SHP77 treated with DMSO at 0.1 percent for 48 hours (cell line): Measurements from ENCODE around the gene STK32A.
"Not testable (repeated sequence)": the region's sequence is repeated elsewhere in the genome, so short reads cannot be mapped to it uniquely, and the experiment has no call there.

Experiments used
- DNase-seq: peaks from one replicate; lab custom pipeline; 2025; lab: John Stamatoyannopoulos, UW

The STK32A gene

DNA sequence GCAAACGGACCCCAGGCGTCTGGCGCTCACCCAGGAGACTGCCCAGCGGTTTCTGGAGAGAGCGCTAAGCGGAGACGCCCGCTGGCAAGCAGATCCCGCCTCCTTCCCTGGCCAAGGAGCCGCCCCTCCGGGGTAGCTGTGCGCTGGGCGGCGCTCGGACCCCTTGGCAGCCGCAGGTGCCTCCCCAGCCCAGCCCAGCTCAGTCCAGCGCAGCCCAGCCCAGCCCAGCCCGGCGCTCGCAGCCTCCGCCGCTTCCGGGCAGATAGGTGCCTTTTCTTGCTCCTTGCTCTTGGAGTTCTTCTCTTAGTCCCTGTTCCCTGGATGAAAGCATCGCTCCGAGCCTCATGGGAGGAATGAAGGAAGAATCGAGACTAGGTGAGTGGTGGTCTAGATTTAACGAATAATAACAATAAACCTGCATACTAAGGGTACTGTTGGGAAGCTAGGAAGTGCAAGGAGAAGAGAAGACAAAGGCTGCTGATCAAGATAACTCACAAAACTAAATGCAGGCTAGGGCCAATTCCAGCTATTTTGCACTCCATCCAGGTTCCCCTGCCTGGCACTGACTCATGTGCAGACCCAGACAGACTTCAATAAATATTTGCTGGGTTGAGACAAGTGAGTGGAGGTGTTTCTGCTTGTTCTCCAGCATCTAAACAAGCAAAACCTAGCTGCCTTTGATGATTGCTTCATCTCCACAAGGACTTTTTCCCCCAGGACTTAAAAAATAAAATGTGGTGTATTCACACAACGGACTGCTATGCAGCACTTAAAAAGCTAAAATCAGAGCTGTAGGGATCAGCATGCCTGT is at the start of gene STK32A:
Gene STK32A (plus strand): TSS at position 202 of the 811 bp plus-strand sequence. CDS start 4,609 bp downstream, outside the sequence.
- peak; percentile 59 for DNase-seq

DNA sequence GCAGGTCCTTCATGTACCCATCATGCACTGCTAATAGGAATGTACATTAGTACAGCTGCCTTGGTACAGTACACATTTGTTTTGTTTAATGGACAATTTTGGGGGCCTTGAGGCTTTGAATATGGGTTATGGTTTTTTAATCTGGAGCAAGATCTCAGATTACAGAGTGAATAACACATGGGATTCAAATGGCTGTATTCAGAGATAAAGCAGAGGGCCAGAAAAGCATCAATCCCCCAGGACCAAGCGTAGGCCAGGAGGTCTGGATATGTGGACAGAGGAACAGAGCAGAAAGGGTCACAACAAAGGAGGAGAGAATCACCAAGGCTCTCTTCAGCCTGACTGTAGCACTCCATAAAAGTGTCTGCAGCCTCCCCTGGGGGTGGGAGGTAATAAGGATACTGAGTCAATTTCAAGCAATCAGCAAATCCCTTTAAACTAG is 47.7 kb upstream of the STK32A start:
- peak; percentile 86 for DNase-seq

DNA sequence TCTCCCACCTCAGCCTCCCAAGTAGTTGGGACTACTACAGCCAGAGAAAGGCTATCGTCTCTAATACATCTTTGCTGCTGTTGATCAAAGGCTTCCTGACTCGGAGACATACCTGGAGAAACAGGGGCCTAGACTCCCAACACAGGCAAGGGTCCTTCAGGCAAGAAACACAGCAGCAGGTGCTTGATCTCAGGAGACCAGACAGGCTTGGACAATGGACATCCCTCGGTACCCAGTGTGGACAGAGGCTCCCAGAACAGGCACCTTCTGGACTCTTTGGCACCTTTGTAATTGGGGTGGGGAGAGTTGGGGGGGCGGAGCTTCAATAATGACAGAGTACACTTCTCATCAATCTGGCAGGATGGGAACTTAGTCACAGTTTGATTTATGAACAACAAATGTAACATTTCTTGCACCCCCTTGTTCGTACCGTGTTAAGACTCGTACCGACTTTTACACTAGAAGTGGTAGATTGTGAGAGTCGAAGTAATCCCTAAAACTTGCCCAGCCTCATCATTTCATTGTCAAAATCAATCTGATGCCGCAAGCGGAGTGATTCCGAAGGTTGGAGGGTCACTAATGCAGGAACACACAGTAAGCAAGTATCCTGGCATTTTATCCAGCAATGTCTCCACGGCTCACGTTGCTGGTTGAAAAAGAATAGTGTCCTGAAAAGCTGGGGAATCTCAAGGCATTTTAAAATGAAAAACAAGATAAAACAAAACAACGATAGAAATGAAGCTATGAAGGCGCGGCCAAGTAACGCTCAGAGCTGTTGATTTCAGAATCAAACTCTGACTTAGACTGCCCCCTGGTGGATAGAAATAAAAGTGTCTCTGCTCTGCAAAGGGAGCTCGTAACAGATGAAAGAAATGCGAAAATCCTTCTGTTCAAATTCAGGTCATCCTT is 46.4 kb upstream of the STK32A start:
- peak; percentile 62 for DNase-seq

DNA sequence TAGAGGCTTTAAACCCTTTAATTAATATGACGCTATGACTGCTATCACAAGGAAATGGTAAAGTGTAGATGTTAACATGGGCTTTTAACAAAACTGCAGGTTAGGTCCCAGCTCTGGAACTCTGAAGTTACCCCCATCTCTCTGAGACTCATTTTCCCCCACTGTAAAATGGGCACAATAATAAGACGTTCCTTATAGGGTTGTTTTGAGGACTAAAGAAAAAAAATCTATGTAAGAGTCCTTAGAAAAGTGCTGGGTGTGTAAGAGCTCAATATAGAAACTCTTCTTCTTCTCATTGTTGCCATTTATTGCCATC is 45.8 kb upstream of the STK32A start:
- DNase-seq: no peak

DNA sequence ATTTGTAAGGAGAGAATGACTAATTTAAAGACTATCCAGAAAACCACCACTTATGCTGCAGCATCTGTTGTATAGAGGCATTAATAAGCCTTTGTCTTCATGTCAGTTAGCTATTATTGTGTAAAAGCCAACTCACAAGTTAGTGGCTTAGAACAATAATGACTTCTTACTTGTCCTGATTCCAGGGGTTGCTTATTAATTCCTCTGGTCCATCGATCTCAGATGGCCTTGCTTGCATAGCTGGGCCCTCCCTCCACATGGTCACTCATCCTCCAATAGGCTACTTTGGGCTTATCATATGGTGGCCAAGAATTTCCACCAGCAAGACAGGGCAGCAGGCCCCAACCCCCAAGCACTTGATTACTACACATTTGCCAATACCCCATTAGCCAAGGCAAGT is 44.5 kb upstream of the STK32A start:
- no peak for DNase-seq

DNA sequence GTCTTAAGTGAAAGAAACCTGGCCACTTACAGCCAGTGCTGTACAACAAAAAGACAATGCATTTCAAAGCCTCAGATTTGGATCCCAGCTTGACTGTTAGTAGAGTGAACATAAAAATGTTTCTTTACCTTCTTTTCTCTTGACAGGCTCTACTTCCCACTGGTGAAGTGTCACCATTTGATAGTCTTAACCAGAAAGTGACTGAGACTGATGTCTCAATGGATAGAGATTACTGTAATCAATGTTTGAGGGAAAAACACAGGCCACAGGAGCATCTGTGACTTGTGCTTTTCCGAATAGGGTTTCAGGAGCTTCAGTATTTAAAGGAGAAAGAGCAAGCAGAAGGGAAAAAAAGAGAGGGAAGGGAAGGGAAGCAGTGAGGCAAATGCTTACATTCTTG is 41.7 kb upstream of the STK32A start:
- no peak for DNase-seq

DNA sequence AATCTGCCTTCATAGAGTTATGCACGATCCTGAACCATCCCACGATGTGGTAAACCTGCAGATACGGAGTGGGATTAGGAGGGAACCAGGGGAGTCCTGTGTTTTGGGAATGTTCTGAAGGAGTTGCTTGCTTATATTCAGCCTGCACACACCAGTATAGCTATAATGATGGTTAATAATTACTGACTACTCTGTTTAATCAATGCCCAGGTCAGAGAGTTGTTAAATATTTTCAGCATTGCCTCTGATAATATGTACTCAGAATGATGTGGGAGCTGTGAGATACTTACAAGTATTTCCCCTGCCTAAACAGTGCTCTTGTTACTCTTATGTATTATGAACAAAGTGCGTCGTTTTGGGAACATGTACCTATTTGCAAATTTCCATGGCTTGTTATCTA is 34.8 kb upstream of the STK32A start:
- DNase-seq: no peak

DNA sequence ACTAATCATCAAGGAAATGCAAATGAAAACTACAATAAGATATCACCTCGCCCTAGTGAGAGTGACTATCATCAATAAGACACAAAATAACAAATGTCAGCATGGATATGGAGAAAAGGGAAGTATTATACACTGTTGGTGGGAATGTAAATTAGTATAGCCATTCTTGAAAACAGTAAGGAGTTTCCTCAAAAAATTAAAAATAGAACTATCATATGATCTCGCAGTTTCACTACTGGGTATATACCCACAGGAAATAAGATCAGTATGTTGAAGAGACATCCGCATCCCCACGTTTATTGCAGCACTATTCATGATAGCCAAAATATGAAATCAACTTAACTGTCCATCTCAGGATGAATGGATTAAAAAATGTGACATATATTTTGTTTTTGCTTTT is 31.6 kb upstream of the STK32A start:
- DNase-seq: no peak

DNA sequence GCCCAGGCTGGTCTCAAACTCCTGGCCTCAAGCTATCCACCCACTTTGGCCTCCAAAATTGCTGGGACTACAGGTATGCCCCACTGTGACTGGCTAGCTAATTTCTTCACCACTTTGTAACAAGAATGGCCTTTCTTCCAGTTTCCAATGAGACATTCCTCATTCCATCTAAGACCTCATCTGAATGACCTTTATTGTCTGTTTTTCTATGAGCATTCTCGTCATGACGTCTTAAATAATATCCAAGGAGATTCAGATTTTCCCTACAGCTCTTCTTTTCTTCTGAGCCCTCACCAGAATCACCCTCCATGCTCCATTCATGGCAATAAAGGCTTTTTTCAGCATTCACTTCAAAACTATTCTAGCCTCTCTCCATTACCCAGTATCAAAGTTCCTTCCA is 30.2 kb upstream of the STK32A start:
- DNase-seq: no peak

DNA sequence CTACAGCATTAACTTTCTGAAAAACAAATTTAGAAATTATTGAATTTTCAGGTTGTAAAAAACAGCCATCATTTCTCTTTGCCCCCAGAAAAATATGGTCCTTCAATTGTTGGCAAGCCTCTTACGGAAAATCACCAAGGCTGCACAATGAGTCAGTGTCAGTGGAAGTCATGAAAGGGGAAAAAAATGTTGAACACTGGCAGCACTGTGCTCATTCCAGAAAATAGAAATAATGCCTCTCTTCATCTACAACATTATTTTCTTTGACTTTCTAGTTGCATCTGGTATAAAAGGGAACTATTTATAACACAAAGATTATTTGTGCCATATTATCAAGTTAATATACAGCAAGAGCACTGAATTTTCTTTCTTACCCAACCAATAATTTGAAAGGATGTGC is 26.7 kb upstream of the STK32A start:
- no peak for DNase-seq

DNA sequence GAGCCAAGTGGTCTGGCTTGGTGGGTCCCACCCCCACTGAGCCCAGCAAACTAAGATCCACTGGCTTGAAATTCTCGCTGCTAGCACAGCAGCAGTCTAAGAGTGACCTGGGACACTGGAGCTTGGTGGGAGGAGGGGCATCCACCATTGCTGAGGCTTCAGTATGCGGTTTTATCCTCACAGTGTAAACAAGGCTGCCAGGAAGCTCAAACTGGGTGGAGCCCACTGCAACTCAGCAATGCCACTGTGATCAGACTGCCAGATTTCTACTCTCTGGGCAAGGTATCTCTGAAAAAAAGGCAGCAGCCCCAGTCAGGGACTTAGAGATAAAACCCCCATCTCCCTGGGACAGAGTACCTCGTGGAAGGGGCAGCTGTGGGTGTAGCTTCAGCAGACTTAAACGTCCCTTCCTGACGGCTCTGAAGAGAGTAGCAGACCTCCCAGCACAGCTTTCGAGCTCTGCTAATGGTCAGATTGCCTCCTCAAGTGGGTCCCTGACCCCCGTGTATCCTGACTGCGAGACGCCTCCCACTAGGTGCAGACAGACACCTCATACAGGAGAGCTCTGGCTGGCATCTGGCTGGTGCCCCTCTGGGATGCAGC is 18.2 kb upstream of the STK32A start:
- DNase-seq: no peak

DNA sequence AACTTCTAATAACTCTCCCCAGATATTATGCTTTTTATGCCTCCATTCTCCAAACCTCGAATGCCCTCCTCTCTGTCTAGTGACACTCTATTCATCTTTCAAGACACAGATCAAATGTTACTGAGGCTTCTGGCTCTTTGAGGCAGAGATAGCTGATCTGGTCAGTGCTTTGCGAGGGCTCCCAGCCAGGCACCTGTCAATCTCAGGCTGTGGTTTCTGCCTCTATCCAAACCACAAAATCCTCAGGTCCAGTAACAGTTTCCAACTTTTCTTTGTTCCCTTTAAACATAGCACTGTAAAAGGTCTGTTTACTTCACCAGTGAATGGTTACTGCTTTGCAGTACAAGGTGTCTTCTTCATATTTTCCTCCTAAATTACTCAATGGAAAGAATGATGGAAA is 11.5 kb upstream of the STK32A start:
- no peak for DNase-seq

DNA sequence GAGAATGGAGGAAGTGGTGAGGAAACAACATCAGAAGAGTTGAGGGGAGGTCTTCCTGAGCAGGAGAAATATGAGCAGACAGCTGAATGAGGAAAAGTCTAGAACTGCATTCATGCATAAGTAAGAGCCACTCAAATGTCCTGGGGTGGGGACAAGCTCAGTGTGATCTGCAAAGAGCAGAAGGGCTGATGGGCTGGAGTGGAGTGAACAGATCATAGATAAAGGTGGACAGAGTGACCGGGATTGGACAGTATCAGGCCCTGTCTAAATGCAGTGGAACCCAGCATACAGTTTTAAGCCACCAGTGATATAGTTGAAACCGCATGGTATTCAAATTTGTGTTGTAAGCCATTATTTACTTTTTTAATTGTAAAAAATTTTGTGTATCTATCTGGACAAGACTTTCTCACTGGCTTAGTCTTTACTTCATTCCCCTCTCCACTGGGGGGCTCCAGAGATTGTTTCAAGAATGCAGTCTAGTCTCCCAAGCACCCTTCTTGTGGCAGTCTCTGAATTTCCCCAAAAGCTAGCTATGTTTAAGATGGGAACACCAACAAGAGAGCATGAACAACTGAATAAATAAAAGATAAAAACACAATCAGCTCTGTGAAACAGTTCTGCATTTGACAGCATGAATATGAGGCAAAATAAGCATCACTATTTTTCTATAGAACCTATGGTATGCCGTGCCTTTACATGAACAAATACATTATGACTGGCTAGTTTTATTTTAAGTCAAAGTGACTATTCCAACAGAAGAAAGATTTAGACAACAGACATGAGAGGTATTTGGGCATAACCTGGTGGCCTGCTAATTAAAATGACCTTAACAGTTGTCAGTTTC is 10.7 kb upstream of the STK32A start:
- peak; percentile 23 for DNase-seq

DNA sequence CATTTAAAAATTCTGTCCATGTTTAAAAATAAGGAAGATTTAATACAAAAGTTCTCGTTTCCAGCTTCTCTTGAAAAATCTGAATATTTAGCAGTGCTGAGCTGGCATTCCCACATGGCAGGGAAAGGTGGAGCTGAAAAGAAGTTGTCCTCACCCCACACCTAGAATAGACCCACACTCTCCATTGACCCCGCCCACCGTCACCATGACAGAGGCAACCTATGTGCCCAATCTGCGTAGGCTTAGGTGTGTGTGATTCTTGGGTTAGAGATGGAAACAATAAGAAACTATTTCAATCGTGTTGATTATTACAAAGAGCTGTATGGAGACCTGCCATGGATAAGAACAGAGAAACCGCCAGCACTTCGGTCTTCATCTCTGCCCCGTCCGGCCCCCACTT is 8.9 kb upstream of the STK32A start:
- no peak for DNase-seq

DNA sequence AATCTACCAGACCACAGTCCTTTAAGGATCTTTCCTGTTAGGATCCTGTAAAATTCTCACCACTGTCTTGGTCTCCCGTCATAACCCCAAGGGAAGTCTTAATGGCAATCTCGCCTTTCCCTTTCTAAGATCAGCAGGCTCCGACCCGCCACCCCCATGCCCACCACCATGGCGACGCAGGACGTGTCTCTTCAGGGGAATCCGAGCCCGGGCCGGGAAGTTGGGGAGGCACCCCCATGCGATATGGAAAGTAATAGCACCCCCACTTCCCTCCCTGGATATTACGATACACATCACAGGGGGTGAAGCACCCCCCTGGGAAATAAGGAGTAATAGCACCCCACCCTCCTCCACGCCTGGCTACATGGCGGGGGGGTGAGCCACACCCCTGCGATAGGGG is 8.3 kb upstream of the STK32A start:
- no peak for DNase-seq

DNA sequence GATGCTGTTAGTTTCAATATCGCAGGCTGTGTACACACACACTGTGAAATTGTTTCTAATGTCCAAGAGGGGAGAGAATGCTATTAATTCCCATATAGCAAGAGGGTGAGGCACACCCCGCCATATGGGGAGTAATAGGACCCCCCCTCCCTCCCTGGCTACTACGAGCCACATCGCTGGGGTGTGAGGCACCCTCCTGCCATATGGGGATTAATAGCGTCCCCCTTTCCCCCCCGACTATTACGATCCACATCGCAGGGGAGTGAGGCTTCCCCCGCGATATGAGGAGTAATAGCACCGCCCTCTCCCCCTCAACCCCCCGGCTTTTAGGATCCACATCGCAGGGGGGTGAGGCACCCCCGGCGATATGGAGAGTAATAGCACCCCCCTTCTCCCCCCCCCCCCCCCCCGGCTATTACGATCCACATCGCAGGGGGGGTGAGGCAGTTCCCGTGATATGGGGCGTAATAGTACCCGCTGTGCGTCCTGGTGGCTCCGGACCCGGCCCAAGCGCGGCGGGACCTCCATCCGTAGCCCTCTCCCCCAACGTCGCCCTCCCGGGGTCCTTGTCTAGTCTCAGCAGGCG is 494 bp upstream of the STK32A start:
- no peak for DNase-seq

DNA sequence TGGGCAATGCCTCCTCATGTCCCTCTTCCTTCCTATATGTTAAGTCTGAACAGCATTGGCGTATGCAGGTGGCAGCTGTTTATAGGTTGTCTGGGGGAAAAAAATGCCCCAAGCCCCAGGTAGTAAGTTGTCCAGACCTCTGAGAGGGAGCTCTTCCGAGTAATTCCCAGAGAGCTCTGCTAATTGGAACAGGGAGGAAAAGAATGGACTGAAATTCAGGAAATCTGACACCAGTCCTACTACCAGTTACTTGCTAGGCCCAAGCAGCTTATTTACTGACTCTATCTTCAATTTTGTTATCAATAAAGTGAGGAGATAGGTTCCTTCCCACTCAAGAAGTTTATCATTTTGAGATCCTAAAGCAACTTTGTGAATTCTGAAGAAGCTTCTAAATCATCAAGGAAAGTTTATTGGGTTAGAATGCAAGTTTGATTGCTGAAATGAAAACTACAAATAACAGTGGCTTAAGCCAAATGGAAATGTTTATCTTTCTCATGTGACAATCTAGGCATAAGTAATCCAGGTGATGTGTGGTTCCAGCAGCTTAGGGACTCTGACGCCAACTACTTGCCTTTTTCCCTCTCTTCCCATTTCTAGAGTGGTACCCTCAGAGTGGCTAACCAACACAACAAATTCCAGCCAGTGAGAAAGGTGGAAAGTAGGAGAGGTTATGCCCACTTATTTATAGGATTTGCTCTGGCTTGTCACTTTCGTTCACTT is 5.6 kb downstream of the STK32A start:
- DNase-seq: no peak

DNA sequence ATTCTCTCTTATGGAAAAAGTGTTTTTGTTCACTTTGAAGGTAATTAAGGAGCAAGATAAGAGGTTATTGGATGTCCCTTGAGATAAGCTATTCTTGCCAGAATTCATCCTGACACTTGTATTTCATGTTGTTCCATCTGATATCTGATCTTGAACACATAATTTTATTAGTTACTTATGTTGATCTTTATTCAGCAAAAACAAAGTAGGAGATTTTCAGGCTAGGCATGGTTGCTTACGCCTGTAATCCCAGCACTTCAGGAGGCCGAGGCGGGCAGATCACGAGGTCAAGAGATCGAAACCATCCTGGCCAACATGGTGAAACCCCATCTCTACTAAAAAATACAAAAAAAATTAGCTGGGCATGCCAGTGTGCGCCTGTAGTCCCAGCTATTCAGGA is 8.4 kb downstream of the STK32A start:
- DNase-seq: not testable (repeated sequence)

DNA sequence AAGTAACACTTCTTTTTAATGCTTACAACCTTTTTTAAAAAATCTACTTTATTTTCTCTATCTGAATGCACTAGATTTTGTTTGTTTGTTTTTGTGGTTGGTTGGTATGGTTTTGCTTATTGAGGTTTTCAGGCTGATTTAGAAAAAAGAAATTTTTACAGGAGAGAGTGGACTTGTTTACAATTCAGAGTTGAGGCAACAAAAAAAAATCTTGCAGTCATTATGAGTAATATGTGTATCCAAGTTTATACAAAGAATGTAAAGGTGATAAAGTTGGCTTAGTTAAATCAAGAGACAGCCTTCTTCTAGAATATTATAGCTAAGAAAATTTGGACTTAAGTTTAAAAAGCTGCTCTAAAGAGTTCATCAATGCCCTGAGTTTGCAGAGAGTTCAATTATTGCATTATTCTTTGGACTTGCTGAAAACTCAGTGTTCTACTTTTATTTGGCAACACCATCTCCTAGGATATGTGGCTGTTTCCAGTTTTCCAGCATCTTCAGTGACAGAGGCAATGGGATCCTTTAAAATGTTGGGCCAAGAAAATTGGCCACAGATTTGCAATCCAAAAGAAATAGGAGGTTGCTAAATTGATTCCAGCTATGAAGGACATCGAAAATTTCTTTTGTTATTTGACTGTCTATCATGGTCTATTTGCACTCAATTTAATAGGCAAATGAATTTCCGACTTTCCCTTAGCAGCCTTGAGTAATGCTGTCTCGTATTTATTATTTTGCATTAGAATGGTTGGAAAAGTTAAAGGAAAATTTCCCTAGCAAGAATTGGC is 10.7 kb downstream of the STK32A start:
- no peak for DNase-seq

DNA sequence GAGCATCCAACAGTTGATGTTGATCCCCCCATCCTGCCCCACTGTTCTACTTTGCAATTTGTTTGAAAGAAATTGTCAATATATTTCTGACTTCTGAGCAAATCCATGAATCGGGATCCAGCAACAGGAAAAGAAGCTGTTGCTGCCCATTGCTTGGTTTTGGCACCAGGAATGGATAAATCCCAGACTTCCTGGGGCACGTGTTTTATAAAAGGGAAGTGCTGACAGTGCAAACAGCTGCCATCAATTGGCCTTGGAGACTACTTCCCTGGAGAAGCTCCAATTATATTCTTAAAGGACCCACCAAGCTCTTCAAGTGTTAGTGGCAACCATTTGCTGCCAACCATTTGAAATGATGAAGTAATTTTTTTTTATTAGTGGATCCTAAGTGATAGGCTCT is 13.7 kb downstream of the STK32A start:
- no peak for DNase-seq
